Bronchial epithelial cell (primary cell): Measurements from ENCODE around the gene CRX. TPM values are rescaled to one million over a fixed set of nuclear protein-coding genes. Genes with fewer than 3 reads are reported as not detected.
A peak's percentile ranks its signal among the peaks of the same experiment; 100 is the strongest.
"Not testable (repeated sequence)": the region's sequence is repeated elsewhere in the genome, so short reads cannot be mapped to it uniquely, and the experiment has no call there.

Source experiments
- DNase-seq: peaks from one replicate; pipeline ENCODE4 v3.0.0-alpha.2; 2010; ENCODE audit warnings: low read depth
- FAIRE-seq: peaks from 2 replicates; lab custom pipeline; 2011; peaks lifted over from hg19 to GRCh38; lab: Jason Lieb, UNC
- H3K27me3 ChIP-seq: 2 replicates; pipeline ENCODE4 v1.5.1; 2011; ENCODE audit warnings: low read length; ENCODE audit not compliant: control insufficient read depth, insufficient read depth
- H3K36me3 ChIP-seq: 2 replicates; pipeline ENCODE4 v1.5.1; 2011; ENCODE audit warnings: low read length; ENCODE audit not compliant: control insufficient read depth, insufficient read depth
- H3K4me3 ChIP-seq: 2 replicates; pipeline ENCODE4 v1.5.1; 2011; ENCODE audit warnings: mild to moderate bottlenecking, low read depth, low read length, control low read depth
- CTCF ChIP-seq: IDR thresholded peaks from 2 replicates; pipeline ENCODE4 v1.5.1; 2011; ENCODE audit warnings: mild to moderate bottlenecking, moderate library complexity, low read length, control low read depth, inconsistent platforms; ENCODE audit not compliant: insufficient read depth, severe bottlenecking
- total RNA-seq: library from RNA; depleted of rRNA; stranded (reverse); fragments of >200 nt; gene quantifications from 2 replicates; pipeline ENCODE4 v1.2.1, GENCODE V29; 2014

CRX gene
- total RNA-seq, 1 donor from 2014 or later = not detected

- Histone ChIP-seq H3K36me3 (no peaks in the 10 kb centered on the region), H3K27me3 (no peaks in the 10 kb centered on the region), H3K4me3 (no peak overlapping the region)
- FAIRE-seq = no peak
- no peak for DNase-seq
- TF ChIP-seq CTCF = no peak
These were observed 21.2 kb downstream of the CRX start for GRCh38 chr19:47842941-47843340.

GRCh38 chr19:47848425-47848822, 26.7 kb downstream of the CRX start:
- H3K4me3 ChIP-seq = no peak overlapping the region
- H3K27me3 ChIP-seq = peaks cover 5% of the 10 kb centered on the region
- FAIRE-seq (no peak), DNase-seq (no peak)
- H3K36me3 ChIP-seq = no peaks in the 10 kb centered on the region
- TF ChIP-seq CTCF = no peak

- DNase-seq = no peak
- FAIRE-seq = no peak
- Histone ChIP-seq H3K36me3 (no peaks in the 10 kb centered on the region), H3K4me3 (no peak overlapping the region), H3K27me3 (peaks cover 5% of the 10 kb centered on the region)
- TF ChIP-seq CTCF = peak; percentile 20
These were observed 27.2 kb downstream of the CRX start for GRCh38 chr19:47848823-47849473.

- DNase-seq = no peak
- no peak for TF ChIP-seq CTCF
- no peaks in the 10 kb centered on the region for H3K36me3 ChIP-seq
- peaks cover 5% of the 10 kb centered on the region for H3K27me3 ChIP-seq
- FAIRE-seq = no peak
- no peak overlapping the region for H3K4me3 ChIP-seq
These were observed 31.3 kb downstream of the CRX start for GRCh38 chr19:47853003-47853402.

- DNase-seq = no peak
- no peaks in the 10 kb centered on the region for H3K36me3 ChIP-seq
- TF ChIP-seq CTCF = no peak
- H3K4me3 ChIP-seq = no peak overlapping the region
- no peaks in the 10 kb centered on the region for H3K27me3 ChIP-seq
- FAIRE-seq = no peak
These were observed 32.7 kb downstream of the CRX start for GRCh38 chr19:47854459-47854858.

- FAIRE-seq, H3K36me3 ChIP-seq: not testable (repeated sequence)
- DNase-seq = peak; percentile 13
These were observed 36.5 kb downstream of the CRX start for GRCh38 chr19:47858231-47858630.

GRCh38 chr19:47858646-47859285, 37.0 kb downstream of the CRX start, which contains the start of gene TPRX2:
TSS of gene TPRX2 (plus strand) at chr19:47859235. CDS start at chr19:47859247, 12 bp downstream.
- H3K4me3 ChIP-seq, H3K36me3 ChIP-seq, H3K27me3 ChIP-seq, FAIRE-seq, DNase-seq: not testable (repeated sequence)

More at GRCh38 chr19:47858231-47858630, 36.5 kb downstream of the CRX start:
- H3K27me3 ChIP-seq, H3K4me3 ChIP-seq: not testable (repeated sequence)

- H3K27me3 ChIP-seq, FAIRE-seq, H3K36me3 ChIP-seq, DNase-seq, H3K4me3 ChIP-seq: not testable (repeated sequence)
These were observed 38.1 kb downstream of the CRX start for GRCh38 chr19:47859838-47860237.
